Stomach (tissue), 9 donors: ENCODE data around the gene SLC37A4. TPM values are rescaled to one million over a fixed set of nuclear protein-coding genes. Genes with fewer than 3 reads are reported as not detected.
"Not testable (repeated sequence)": the region's sequence is repeated elsewhere in the genome, so short reads cannot be mapped to it uniquely, and the experiment has no call there.

ENCODE experiments used
- DNase-seq, 2 donors: peaks; one replicate each; pipeline versions ENCODE4 v3.0.0 to v3.0.0-alpha.2; 2013 to 2019
- H3K27ac ChIP-seq, 5 donors: fragments of 200-600 bp in 4 of 5; sonication (generic) in 4 of 5; one replicate each; pipeline ENCODE4 v1.5.1; 2013 to 2019; ENCODE audit warnings: mild to moderate bottlenecking in 1 of 5, moderate library complexity in 1 of 5
- H3K27me3 ChIP-seq, 3 donors: fragments of 200-600 bp; sonication (generic); one replicate each; pipeline ENCODE4 v1.5.1; 2017 to 2019; ENCODE audit warnings: mixed run types in 1 of 3
- H3K36me3 ChIP-seq, 4 donors: fragments of 200-600 bp; sonication (generic); 1 replicate in 3 of 4; 2 replicates in 1 of 4; pipeline ENCODE4 v1.5.1; 2016 to 2019
- H3K4me1 ChIP-seq, 4 donors: fragments of 200-600 bp; sonication (generic); one replicate each; pipeline ENCODE4 v1.5.1; 2016 to 2019
- H3K4me3 ChIP-seq, 4 donors: fragments of 200-600 bp; sonication (generic) in 3 of 4; one replicate each; pipeline ENCODE4 v1.5.1; 2016 to 2019; ENCODE audit warnings: mild to moderate bottlenecking in 1 of 4
- H3K9me3 ChIP-seq, 4 donors: fragments of 200-600 bp; sonication (generic); one replicate each; pipeline ENCODE4 v1.5.1; 2016 to 2019
- EP300 ChIP-seq: sonication (generic); formaldehyde crosslinking; IDR thresholded peaks from one replicate; pipeline ENCODE4 v1.6.1; 2017; ENCODE audit warnings: antibody characterized with exemption
- POLR2A ChIP-seq, 4 donors: fragments of 450-650 bp; IDR thresholded peaks; one replicate each; pipeline ENCODE4 v1.6.1; 2016; ENCODE audit warnings: antibody characterized with exemption in 4 of 4, control low read depth in 2 of 4, mild to moderate bottlenecking in 1 of 4, moderate library complexity in 1 of 4
- POLR2AphosphoS5 ChIP-seq, 3 donors: sonication (generic); formaldehyde crosslinking; IDR thresholded peaks; one replicate each; pipeline ENCODE4 v1.6.1; 2016; ENCODE audit warnings: antibody characterized with exemption in 3 of 3
- whole genome bisulfite sequencing, 5 donors: extraction: QIAGEN DNeasy Blood & Tissue Kit in 3 of 5; methylation state at CpG; one replicate each; pipeline versions ENCODE4 v1.1.5 to v1.1.7; 2013 to 2018; 5-methylcytosine and 5-hydroxymethylcytosine counted together
- intact Hi-C: fragments of 100-400 bp; cut with DNase I; formaldehyde crosslinking; loops from one replicate; pipeline ENCODE4 v1.15.1; 2023; ENCODE audit warnings: low total_unique reads
- polyA plus RNA-seq, 3 donors: library from polyadenylated mRNA; stranded (reverse); fragments of 200-250 nt; gene quantifications; one replicate each; pipeline ENCODE4 v1.2.3, GENCODE V29; 2013
- total RNA-seq, 5 donors: library from RNA; depleted of rRNA; stranded (reverse); fragments of >200 nt; gene quantifications; one replicate each; pipeline versions ENCODE4 v1.1.0 to v1.2.3, GENCODE V29; 2014 to 2016
- TF ChIP-seq, protein P1 (sequence below), 7 experiments: fragments of 450-650 bp in 4 of 7; fragments of 200-600 bp in 3 of 7; sonication (generic) in 3 of 7; IDR thresholded peaks; one replicate each; pipeline ENCODE4 v1.5.1; 2016 to 2019; ENCODE audit warnings: antibody characterized with exemption in 7 of 7, control low read depth in 2 of 7, mild to moderate bottlenecking in 1 of 7
- donor health status: healthy with polysubstance abuse.
- donor health status: Bipolar disorder and iron deficiency.
- donor health status: healthy.

SLC37A4 gene
- total and polyA plus RNA-seq, 8 donors = 12.4 to 126 (median 18.2) TPM

DNA sequence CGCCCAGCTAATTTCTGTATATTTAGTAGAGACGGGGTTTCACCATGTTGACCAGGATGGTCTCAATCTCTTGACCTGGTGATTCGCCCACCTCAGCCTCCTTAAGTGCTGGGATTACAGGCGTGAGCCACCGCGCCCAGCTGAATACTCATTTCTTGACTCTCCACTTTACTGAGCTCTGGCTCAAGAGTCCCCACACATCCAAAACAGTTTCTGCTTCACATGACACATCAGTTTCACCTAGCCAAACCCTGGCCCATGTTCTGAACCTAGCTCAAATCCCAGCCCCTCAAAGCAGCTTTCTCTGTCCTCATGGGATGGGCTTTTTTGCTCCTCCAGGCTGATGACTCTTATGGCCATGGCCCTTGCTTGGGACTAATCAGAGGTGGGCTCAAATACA, 16.5 kb upstream of the SLC37A4 start:
- no peak for DNase-seq
- H3K27ac ChIP-seq = no peak overlapping the region
- H3K4me1 ChIP-seq = no peaks in the 10 kb centered on the region
- no peak overlapping the region for H3K4me3 ChIP-seq
- H3K9me3 ChIP-seq = no peaks in the 10 kb centered on the region
- 86 to 90% (median 88%) methylated on average over 6 of the region's 6 CpGs for WGBS, 5 donors
- intact Hi-C loops = no loop called here
- TF ChIP-seq, protein P1, sequence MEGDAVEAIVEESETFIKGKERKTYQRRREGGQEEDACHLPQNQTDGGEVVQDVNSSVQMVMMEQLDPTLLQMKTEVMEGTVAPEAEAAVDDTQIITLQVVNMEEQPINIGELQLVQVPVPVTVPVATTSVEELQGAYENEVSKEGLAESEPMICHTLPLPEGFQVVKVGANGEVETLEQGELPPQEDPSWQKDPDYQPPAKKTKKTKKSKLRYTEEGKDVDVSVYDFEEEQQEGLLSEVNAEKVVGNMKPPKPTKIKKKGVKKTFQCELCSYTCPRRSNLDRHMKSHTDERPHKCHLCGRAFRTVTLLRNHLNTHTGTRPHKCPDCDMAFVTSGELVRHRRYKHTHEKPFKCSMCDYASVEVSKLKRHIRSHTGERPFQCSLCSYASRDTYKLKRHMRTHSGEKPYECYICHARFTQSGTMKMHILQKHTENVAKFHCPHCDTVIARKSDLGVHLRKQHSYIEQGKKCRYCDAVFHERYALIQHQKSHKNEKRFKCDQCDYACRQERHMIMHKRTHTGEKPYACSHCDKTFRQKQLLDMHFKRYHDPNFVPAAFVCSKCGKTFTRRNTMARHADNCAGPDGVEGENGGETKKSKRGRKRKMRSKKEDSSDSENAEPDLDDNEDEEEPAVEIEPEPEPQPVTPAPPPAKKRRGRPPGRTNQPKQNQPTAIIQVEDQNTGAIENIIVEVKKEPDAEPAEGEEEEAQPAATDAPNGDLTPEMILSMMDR (IDR thresholded peaks at IDR 0.05) = no peak
- no peak for TF ChIP-seq POLR2A (IDR thresholded peaks at IDR 0.05)
- TF ChIP-seq POLR2AphosphoS5 (IDR thresholded peaks at IDR 0.05) = no peak
- TF ChIP-seq EP300 = no peak
- peaks cover 70 to 82% (median 80%) of the 10 kb centered on the region in 4 donors for H3K36me3 ChIP-seq
- no peaks in the 10 kb centered on the region for H3K27me3 ChIP-seq

DNA sequence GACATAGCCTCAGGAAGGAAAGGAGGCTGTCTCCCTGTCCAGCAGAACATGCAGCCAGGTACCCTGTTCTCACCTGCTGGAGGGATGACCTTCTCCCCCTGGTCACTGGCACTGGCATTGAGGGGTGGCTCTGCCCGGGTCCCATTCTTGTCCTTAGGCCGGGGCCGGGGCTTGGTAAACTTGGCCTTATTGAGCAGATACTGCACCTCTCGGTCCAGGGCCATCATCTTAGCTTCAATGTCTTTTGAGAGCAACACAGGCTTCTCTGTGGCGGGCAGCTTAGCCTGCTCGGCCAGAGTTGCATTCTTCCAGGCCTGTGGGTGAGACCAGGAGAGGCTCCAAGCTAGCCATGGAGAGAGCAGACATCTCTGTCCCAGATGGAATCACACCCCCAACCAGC, 15.8 kb upstream of the SLC37A4 start:
- TF ChIP-seq, protein P1 (IDR thresholded peaks at IDR 0.05) = no peak
- TF ChIP-seq POLR2AphosphoS5 (IDR thresholded peaks at IDR 0.05) = no peak
- no peak for TF ChIP-seq POLR2A (IDR thresholded peaks at IDR 0.05)
- no peak for TF ChIP-seq EP300
- Histone ChIP-seq H3K27me3 (no peaks in the 10 kb centered on the region), H3K27ac (no peak overlapping the region), H3K36me3 (peaks cover 63 to 75% (median 73%) of the 10 kb centered on the region in 4 donors), H3K9me3 (no peaks in the 10 kb centered on the region), H3K4me1 (no peaks in the 10 kb centered on the region), H3K4me3 (no peak overlapping the region)
- intact Hi-C loops = no loop called here
- WGBS, 5 donors = 85 to 98% (median 94%) methylated on average over 3 to 6 of the region's 6 CpGs
- no peak for DNase-seq

GRCh38 chr11:119044708-119045107, 14.0 kb upstream of the SLC37A4 start:
- Histone ChIP-seq H3K36me3 (peaks cover 50 to 58% (median 55%) of the 10 kb centered on the region in 4 donors), H3K27ac (no peak overlapping the region), H3K4me1 (no peaks in the 10 kb centered on the region), H3K9me3 (no peaks in the 10 kb centered on the region), H3K27me3 (no peaks in the 10 kb centered on the region), H3K4me3 (no peak overlapping the region)
- no peak for DNase-seq
- intact Hi-C loops = no loop called here
- 68 to 81% (median 76%) methylated on average over 6 of the region's 6 CpGs for WGBS, 5 donors
- TF ChIP-seq POLR2A (IDR thresholded peaks at IDR 0.05) (no peak), EP300 (no peak), POLR2AphosphoS5 (IDR thresholded peaks at IDR 0.05) (no peak)

GRCh38 chr11:119042927-119043326, 12.2 kb upstream of the SLC37A4 start:
- Histone ChIP-seq H3K9me3 (no peaks in the 10 kb centered on the region), H3K27me3 (no peaks in the 10 kb centered on the region), H3K4me3 (no peak overlapping the region), H3K4me1 (no peaks in the 10 kb centered on the region), H3K27ac (no peak overlapping the region), H3K36me3 (peaks cover 32 to 40% (median 38%) of the 10 kb centered on the region in 4 donors)
- intact Hi-C loops = no loop called here
- no peak for DNase-seq
- WGBS, 5 donors = 84 to 94% (median 91%) methylated on average over 9 of the region's 9 CpGs
- TF ChIP-seq POLR2AphosphoS5 (IDR thresholded peaks at IDR 0.05) = no peak

DNA sequence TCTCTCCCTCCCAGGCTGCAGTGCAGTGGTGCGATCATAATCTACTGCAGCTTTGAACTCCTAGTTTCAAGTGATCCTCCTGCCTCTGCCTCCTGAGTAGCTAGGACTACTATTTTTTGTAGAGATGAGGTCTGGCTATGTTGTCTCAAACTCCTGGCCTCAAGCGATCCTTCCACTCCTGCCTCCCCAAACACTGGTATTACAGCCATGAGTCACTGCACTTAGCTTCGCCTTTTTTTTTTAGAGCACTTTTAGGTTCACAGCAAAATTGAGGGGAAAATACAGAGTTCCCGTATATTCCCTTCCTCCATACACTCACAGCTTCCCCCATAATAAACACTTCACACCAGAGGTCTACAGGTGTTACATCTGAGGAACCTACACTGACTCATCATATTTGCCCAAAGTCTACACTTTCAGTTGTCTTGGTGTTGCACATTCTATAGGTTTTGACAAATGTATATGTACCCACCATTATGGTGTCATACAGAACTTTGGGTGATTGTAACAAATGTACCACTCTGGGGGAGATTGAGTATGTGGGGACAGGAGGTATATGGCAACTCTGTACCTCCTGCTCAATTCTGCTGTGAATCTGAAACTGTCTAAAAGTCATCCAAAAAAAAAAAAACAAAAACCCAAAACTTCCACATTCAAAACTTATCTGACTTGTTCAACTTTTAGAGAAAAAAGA, 11.3 kb upstream of the SLC37A4 start:
- intact Hi-C loops = no loop called here
- Histone ChIP-seq H3K9me3 (no peaks in the 10 kb centered on the region), H3K27me3 (no peaks in the 10 kb centered on the region), H3K36me3 (peaks cover 22 to 31% (median 28%) of the 10 kb centered on the region in 4 donors), H3K4me1 (no peaks in the 10 kb centered on the region), H3K4me3 (no peak overlapping the region), H3K27ac (no peak overlapping the region)
- no peak for DNase-seq
- 89 to 93% (median 90%) methylated on average over 4 of the region's 4 CpGs for WGBS, 5 donors
- no peak for TF ChIP-seq POLR2AphosphoS5 (IDR thresholded peaks at IDR 0.05)
- TF ChIP-seq, protein P1 (IDR thresholded peaks at IDR 0.05) = no peak
- TF ChIP-seq EP300 = no peak
- no peak for TF ChIP-seq POLR2A (IDR thresholded peaks at IDR 0.05)

DNA sequence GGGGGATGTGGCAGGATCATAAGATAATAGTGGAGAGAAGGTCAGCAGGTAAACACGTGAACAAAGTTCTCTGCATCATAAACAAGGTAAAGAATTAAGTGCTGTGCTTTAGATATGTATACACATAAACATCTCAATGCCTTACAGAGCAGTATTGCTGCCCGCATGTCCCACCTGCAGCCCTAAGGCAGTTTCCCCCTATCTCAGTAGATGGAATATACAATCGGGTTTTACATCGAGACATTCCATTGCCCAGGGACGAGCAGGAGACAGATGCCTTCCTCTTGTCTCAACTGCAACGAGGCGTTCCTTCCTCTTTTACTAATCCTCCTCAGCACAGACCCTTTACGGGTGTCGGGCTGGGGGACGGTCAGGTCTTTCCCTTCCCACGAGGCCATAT, 8.8 kb upstream of the SLC37A4 start:
- DNase-seq, H3K9me3 ChIP-seq, H3K27ac ChIP-seq, intact Hi-C loops, H3K27me3 ChIP-seq, H3K4me3 ChIP-seq, H3K36me3 ChIP-seq, H3K4me1 ChIP-seq: not testable (repeated sequence)
- 37 to 45% (median 40%) methylated on average over 6 to 11 of the region's 11 CpGs for WGBS, 5 donors
